ENCODE data around the gene RAP2A.

RAP2A gene

DNA sequence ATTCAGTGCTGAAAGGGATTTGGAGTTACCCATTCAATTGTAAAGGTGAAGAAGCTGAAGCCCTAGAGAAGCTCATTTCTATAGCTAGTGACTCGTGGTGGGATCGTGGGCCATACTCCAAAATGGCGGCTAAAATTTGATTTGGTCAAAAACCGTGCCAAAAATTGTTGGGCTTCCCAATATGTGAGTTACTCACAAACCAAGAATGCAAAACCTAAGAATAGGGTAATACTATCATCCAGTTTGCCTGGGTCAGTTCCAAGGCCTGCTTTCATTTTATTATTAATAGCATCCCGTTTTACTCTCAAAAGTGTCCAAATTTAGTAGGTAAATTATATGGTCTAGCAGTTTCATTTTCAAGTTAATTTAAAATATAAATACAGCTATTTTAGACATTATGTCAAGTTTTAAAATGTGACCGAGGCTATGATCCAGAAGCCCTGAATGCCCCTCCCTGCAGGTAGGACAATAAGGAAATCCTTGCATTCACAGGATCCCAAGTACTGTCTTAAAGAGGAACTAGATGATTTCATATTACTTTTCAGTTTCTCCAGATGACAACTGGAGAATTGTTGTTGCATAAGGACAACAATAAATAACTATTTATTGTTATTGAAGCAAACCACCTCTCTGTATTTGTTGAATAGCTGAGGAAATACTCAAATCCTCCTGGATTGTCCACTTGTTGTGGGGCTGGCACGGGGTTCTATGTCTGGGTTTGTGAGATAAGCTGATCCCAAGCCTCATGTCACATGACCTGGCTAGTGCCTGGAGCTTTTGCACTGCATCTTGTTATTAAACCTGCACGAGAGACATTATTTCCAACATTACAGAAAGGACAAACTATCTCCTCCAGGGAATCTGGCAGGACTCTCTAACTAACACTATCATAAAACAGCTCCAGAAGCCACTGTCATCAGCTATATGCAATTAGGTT is 11.6 kb upstream of the RAP2A start:
- TF ChIP-seq, protein P1, sequence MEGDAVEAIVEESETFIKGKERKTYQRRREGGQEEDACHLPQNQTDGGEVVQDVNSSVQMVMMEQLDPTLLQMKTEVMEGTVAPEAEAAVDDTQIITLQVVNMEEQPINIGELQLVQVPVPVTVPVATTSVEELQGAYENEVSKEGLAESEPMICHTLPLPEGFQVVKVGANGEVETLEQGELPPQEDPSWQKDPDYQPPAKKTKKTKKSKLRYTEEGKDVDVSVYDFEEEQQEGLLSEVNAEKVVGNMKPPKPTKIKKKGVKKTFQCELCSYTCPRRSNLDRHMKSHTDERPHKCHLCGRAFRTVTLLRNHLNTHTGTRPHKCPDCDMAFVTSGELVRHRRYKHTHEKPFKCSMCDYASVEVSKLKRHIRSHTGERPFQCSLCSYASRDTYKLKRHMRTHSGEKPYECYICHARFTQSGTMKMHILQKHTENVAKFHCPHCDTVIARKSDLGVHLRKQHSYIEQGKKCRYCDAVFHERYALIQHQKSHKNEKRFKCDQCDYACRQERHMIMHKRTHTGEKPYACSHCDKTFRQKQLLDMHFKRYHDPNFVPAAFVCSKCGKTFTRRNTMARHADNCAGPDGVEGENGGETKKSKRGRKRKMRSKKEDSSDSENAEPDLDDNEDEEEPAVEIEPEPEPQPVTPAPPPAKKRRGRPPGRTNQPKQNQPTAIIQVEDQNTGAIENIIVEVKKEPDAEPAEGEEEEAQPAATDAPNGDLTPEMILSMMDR (conservative IDR thresholded peaks at IDR 0.05) = no peak

DNA sequence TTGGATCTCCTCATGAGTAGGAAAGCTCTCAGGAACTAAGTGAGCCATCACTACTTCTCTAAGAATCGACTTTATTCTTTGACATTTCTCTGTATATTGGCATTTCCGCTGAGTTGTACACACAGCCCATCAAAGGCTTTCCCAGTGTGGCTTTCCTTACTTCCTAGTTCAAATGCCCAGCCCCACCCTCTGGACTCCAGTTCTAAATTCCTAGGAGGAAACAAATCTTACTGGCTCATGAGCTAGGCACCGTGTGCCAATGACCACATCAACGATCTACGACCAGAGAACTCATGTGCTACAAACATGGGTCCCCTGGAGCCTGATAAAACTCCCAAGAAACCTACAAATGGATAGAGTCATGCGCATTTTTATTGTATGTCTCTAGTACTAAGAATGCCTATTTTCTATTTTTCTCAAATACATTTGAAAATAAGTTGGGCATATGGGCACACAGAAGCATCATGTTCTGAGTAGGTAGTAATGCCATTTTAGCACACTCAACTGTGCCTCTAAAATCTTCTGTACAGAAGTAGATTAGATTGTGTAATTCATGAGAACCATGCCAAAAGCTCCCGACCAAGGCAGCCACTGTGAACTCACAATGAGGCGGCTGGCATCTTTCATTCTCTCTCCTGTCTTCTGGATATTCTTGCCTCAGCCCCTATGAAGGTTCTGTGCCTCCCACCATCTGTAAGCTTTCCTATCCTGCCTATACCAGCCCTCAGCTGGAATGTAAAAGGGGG is 10.5 kb upstream of the RAP2A start:
- no peak overlapping the region for H3K27ac ChIP-seq
- TF ChIP-seq, protein P1 (conservative IDR thresholded peaks at IDR 0.05) = no peak

More for the DNA sequence above, 11.6 kb upstream of the RAP2A start:
- H3K27ac ChIP-seq = no peak overlapping the region

DNA sequence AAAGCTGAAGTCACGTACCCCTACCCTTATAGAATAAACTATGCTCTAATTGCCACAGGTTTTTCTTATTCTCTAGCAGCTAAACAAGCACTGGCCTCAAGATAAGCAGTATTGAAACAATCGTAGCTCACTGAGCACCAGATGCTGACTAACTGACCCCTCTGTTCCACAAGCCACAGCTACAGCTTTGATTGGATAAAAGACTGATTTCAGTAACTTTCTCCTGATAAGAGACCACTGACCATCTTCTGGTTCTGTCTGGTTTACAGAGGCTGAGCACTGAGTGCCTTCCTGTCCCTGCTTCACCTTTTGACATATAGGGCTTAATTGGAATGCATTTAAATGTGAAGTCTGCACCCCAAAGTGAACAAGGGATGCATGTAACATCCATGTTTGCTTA is 8.4 kb upstream of the RAP2A start:
- H3K27ac ChIP-seq = no peak overlapping the region
- TF ChIP-seq, protein P1 (conservative IDR thresholded peaks at IDR 0.05) = no peak

DNA sequence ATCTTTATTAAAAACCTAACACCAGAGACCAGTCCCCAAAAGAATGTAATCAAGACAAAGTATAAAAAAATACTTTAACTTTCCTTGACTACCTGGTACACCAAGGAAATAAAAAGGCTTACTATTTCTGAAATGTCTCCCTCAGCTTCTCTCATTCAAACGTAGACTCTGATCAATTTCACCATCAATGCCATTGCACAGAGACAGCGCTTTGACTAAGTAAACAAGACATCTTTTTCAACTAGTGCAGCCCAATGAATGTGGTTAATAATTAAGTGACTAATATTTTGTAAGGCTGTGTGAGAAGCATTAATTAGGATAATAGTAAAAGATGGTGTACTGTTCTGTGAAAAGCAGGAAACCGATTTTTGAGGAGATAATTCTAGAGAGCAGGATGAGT is 7.3 kb upstream of the RAP2A start:
- H3K27ac ChIP-seq = no peak overlapping the region
- TF ChIP-seq, protein P1 (conservative IDR thresholded peaks at IDR 0.05) = no peak

DNA sequence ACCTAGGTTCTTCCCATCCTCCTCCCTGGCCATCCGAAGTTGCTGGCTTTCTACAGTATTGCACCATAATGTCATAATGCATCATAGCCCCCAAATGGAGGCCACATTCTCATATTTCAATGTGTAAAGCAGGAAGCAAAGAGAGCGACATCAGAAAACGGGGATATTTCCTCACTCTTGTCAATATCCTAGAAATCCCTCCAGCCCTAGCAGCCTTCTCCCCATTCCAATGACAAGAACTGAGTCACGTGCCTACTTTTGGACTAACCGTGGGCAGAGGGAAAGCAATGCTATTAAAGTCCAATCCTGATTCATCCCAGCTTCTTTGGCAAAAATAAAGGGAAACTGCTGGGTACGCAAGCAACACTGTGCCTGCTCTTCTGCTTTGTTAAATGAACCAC is 4.3 kb upstream of the RAP2A start:
- H3K27ac ChIP-seq = no peak overlapping the region
- TF ChIP-seq, protein P1 (conservative IDR thresholded peaks at IDR 0.05) = no peak

DNA sequence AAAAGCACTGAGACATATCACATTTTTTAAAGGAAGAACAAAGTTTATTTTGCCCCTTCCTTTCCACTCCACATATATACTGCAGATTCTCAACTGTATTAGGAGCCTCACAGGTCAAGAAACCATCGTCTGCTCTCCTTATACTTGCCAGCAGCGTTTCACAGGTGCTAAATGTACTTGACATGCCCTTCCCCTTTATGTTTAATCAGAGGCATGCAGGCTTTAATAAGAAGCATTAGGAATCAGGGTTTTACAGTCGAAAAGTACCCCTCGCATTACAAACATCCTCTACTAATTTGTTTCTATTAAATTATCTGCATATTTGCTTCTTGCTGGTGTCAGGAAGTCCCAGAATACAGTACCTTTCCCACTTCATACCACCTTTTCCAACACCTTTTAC is 3.7 kb upstream of the RAP2A start:
- TF ChIP-seq, protein P1 (conservative IDR thresholded peaks at IDR 0.05) = no peak
- H3K27ac ChIP-seq = no peak overlapping the region

DNA sequence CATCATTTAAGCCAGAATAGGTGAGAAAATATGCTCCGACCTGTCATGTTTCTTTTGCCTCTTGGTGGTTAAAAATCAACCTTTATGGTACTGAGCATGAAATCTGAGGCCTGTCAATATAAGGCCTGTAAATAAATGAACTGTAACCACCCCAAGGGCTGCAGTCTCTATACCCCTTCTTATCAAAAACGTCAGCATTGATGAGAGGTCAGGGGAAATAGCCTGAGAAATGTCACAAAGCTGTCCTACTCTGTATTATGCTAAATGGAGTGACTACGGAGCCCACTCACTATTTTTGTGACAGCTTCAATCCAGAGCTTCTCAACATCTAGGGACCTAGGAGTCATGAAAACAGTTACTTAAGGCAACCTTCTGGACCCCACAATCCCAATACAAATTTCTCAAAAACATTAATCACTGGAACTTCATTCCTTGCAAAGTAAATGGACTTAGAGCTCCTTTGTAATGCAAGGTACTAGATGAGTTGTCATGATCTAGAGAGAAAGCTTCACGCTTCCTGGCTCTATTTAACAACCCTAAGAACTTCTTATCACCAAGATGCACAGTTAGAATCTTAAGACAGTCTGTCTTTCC is 2.7 kb upstream of the RAP2A start:
- TF ChIP-seq, protein P1 (conservative IDR thresholded peaks at IDR 0.05) = no peak
- no peak overlapping the region for H3K27ac ChIP-seq
